NCI-H2029 (cell line): ENCODE results near the gene NRM.
"Not testable (repeated sequence)": the region's sequence is repeated elsewhere in the genome, so short reads cannot be mapped to it uniquely, and the experiment has no call there.

Experiments
- DNase-seq: peaks from one replicate; lab custom pipeline; 2025; lab: John Stamatoyannopoulos, UW

The NRM gene

GRCh38 chr6:30664994-30665767, 25.6 kb downstream of the NRM start:
- no peak for DNase-seq

- DNase-seq, result not testable (repeated sequence)
Measured at GRCh38 chr6:30657922-30658321, 32.9 kb downstream of the NRM start.

DNA sequence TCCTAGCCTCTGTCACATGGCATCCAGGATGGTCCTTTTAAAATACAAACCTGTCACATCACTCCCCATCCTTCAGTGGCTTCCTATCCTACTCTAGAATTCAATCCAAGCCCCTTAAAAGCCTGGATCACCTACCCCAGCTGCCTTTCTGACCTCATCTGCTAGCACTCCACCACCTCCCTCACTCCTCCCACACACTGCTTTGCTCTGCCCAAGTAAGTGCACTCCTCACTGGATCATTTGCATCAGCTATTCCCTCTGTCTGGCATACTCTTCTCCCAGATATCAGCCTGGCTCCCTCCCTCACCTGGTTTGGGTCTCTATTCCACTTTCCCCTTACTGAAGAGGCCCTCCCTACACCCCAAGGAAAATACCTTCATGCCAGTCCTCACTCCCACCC, 33.3 kb downstream of the NRM start:
- DNase-seq, result no peak

DNA sequence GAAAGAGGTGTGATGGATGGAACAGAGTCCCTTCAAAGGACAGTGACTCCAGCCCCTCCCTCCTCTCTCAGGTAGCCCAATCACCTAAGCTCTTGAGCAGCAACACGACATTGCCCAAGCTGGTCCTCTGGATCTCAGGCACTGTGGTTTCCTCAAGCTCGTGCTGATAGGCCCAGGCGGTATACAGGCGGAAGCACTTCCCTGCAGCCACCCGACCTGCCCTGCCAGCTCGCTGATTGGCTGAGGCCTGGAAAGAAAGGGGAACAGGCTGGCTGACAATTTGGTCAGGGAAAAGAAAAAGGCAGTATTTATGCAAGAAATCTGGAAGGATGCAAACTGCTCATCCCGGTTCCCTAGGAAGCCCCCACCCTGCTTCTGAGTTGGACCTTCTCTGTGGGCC, 34.3 kb downstream of the NRM start:
- no peak for DNase-seq

DNA sequence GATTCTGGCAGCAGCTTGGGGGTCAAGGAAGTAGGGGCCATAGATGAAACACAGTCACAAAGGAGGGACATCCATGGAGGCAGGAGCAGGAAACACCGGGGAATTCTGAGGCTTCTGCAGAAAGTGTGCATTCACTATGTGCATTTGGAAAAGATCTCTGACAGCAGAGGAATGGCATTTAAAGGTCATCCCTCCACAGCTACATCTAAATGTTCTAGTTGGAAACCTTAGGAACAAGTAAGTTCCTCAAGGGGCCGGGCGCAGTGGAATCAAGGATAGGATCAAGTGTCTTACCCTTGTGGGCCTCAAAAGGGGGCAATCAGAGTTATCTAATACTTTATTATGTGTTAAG, 35.1 kb downstream of the NRM start:
- DNase-seq, result no peak

DNA sequence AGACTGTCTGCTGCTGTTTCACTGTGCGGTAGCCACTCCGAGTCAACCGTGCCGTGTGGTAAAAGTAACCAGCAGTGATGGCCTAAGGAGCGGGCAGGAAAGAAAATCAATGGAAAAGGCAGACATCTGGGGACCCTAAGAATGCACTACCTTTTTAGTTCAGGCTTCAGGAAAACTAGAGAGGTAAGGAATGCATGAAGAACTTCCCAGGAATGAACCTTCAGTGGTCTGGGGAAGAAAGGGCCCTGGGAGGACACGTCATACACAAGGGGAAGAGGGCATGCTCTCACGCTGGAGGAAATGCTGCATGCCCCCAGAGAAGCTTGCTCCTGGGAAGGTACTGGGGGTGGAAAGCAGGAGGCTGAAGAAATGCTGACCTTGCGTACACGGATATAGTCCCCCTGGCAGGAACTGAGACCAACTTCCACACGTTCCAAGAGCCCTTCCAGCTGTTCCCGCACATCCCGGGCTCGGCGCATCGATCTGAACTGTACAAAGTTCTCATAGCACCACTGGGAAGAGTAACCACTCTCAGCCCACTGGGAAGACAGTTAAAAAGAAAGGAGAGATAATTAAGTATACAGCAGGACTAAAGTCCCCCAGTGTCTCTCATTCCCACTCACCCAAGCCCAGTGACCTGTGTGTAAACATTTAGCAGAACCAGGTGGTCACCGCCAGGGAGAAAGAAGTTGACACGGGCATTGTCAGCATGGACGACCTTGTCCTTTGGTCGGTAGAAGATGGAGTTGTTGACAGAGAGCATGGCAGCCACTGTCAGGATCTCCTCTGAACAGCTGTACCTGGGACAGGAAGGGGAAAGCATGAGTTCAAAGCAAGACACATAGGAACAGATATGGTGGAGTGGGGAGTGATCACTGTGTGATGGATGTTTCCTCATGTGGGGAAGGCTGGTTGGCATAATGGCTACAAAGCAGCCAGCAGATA, 35.7 kb downstream of the NRM start:
- DNase-seq, result no peak

GRCh38 chr6:30651143-30651542, 39.6 kb downstream of the NRM start:
- DNase-seq, result no peak

DNA sequence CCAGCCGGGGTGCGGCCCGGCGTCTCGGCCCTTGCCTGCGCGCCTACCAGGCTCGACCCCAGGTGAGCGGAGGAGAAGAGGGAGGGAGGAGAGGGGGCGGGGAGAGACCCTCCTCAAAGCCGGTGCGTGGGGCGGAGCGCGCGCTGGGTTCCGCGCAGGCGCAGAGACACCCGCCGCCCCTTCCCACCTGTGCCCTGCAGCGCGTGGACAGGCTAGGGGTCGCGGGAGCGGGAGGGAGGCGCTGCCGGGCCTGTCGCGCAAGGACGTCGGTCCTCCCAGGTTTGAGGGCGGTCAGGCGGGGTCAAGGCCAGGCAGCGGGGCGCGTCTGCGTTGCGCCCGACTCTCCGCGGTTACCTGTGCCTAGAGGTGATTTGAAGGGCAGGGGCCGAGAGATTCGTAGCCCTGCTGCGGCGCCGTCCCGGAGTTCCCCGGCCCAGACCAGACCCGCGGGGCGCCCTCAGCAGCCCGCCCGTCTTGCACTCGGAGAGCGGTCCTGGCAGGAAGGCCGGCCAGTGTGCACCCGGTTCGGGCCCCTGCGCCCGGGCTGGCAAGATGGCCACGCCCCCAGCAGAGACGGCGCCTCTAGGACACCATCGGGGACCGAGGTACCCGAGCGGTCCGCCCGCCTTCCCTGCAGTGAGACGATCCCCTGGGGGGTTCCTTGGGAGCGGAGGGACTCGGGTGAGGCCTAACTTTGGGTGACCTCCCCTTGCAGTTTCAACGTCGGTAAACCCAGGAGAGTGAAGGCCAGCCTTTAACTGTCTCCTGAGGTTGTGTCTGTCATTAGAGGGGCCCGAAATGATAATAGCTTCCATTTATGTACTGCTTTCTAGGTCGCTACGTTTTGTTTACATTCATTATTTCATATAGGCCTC, 43.3 kb downstream of the NRM start:
- peak; percentile 86 for DNase-seq

DNA sequence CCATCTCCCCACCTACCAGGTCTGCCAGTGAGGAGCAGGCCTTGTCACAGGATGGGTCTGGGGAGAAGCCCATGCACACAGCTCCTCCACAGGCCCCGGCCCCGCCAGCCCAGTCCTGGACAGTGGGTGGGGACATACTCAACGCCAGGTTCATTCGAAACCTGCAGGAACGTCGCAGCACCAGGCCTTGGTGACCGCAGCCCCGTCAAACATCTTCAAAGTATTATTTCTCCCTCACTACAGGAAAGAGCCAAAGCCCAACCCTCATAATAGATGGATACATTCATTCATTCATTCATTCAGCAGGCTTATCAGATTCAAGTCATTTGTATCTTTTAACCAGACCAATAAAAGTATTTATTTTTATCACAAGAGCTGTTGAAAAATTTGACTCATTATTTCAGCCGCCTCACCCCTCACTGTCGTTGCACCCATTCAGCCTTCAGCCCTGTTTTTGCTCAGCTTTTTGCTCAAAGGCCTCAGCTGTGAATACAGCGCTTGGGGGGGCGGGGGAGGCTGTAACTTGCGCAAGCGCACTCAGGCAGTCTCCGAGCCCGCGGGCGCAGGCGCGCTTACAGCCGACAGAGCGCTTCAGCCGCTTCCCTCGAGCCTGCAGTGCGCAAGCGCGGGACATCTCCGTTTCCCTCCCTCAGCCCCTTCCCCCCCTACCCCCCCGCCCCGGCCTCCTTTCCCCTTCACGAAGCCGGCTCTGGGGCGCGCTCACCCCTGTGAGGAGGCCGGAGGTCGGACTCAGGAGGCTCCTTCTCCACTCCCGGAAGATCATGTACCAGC, 44.1 kb downstream of the NRM start, which contains the start of gene C6orf136:
Gene C6orf136, plus strand, starts transcription at position 684 of the 792 bp plus-strand sequence. Its CDS starts 99 bp downstream, at position 783.
- DNase-seq, result peak; percentile 94

DNA sequence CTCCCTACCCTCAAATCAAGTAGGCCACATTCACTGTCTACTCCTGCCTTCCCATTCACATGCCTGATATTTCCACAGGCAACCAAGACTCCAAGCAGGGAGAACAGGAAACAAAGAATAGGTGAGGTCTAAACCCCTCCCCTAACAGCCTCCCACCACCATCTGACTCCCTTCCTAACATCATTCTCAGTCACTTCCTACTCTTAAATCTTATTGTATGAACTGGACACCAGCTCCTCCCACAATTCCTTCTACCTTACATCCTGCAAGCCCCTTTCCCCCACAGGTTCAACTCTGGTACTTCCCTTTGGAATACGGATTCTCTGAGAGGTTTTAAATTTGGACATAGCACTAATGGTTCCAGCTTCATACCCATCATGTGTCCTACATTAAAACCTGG, 44.8 kb downstream of the NRM start:
- DNase-seq, result no peak

DNA sequence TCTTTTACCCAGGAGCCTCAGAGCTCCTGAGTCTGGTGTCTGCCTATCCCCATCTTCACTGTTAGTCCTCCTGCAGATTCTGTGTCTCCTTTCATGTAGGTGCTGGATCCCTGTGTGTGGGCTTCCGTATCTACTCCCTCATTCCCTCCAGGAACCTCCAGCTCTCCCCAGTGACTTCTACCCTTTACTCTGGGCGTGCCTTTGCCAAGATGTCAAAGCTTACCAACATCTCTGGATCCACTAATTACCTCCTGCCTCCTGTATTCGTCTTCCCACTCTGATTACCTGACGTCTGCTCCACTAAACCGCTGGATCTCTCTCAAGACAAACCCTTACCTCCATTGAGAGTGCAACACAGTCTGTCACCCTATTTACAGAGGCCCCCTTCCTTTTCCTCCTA, 46.0 kb downstream of the NRM start:
- no peak for DNase-seq

- no peak for DNase-seq
Measured at GRCh38 chr6:30643656-30644055, 47.1 kb downstream of the NRM start.

DNA sequence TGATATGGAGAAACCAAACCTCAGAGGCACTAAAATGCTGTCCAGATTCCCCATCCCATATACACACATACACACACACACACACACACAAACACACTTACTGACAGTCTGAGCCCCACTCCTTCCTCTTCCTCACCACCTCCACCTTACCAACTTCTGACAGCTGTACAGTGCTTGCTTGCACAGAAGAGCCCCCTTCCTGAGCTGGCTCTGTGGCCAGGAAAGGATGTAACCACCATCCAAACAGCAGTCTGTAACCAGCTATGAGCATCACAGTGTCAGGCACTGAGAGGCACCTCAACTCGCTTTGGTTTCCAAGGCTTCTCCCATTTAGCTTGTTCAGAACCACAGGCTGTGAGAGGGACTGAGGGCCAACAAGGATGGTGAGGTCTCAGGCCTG, 49.7 kb downstream of the NRM start:
- DNase-seq, result no peak

- DNase-seq, result no peak
Measured at GRCh38 chr6:30640481-30640880, 50.3 kb downstream of the NRM start.
